MM.1S (cell line): Measurements from ENCODE around the gene WDR4.

Experiments used
- CTCF ChIP-seq: fragments of 300-600 bp; sonication (generic); IDR thresholded peaks from 2 replicates; pipeline ENCODE4 v1.5.1; 2016; ENCODE audit warnings: antibody characterized with exemption, low read length, mixed read lengths
- EZH2 ChIP-seq: fragments of 300-600 bp; sonication (generic); optimal IDR thresholded peaks from 2 replicates; pipeline ENCODE3; 2017; ENCODE audit warnings: low read depth, mild to moderate bottlenecking, antibody characterized with exemption, low read length, mixed read lengths

GRCh38 chr21:42806509-42807140 lies 72.7 kb downstream of the WDR4 start:
- no peak for TF ChIP-seq CTCF
- no peak for TF ChIP-seq EZH2
